Glomerular endothelial cell (primary cell): ENCODE measurements around the gene HDAC5. TPM values are rescaled to one million over a fixed set of nuclear protein-coding genes. Genes with fewer than 3 reads are reported as not detected.
"Not testable (repeated sequence)": the region's sequence is repeated elsewhere in the genome, so short reads cannot be mapped to it uniquely, and the experiment has no call there.

Experiments
- DNase-seq: peaks from one replicate; pipeline ENCODE4 v3.0.0-alpha.2; 2011; ENCODE audit warnings: low read depth, low spot score; ENCODE audit errors: extremely low read depth
- total RNA-seq: library from RNA; depleted of rRNA; stranded (reverse); fragments of >200 nt; gene quantifications from 2 replicates; pipeline ENCODE4 v1.2.3, GENCODE V29; 2015

The HDAC5 gene
- total RNA-seq, 1 donor from 2014 or later = 46.9 TPM

DNA sequence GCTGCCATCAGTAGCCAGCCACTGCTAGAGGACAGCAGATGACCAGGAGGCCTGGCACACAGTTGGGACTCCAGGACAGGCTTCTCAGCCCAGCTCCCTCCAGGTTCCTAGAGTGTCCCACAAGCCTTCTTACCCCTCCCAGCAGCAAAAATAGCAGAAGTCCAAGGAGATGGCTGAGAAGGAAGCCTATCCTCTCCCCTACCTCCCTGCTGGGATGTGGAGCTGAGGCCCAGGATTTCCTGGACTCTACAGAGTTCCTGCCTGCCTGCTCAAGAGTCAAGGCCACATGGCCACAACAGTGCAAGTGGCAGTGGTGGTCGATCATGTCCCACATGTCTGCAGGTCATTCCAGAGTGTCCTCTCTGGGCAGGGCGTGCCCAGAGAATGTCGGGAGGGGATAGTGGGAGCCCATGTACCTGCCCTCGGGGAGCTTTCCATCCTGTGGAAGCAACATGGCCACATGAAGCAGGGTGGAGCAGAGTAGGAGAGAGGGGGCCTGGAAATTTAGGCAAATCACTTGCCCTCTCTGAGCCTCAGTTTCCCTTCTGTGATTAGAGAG, 10.6 kb upstream of the HDAC5 start:
- no peak for DNase-seq

DNA sequence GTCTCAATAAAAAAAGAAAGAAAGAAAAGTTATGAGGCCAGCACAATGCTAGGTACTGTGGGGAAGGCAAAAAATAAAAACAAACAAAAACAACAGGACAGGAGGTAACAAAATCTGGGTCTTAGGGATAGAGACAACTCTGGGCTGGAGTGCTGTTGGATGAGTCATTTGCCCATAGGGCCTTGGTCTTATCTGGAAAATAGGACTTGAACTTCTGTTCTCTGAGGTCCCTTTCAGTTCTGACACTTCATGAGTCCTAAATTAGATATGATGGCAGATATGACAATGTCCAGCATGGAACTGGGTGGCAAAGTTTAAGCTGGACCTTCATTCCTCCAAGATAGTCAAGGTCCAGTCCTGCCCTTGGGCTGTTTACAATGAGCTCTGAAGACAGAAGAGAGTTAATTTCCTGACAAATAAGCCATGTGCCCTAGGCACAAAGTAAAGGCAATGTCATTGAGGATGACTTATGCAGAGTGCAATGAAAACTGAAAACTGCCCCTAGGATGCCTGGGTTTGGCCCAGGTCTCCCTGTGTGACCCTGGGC, 8.9 kb upstream of the HDAC5 start:
- no peak for DNase-seq

DNA sequence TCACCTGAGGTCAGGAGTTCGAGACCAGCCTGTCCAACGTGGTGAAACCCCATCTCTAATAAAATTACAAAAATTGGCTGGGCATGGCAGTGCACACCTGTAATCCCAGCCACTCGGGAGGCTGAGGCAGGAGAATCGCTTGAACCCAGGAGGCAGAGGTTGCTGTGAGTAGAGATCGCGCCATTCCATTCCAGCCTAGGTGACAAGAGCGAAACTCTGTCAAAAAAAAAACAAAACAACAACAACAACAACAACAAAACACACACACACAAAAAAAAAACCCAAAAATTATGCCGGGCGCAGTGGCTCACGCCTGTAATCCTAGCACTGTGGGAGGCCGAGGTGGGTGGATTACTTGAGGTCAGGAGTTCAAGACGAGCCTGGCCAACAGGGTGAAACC, 7.9 kb upstream of the HDAC5 start:
- not testable (repeated sequence) for DNase-seq

DNA sequence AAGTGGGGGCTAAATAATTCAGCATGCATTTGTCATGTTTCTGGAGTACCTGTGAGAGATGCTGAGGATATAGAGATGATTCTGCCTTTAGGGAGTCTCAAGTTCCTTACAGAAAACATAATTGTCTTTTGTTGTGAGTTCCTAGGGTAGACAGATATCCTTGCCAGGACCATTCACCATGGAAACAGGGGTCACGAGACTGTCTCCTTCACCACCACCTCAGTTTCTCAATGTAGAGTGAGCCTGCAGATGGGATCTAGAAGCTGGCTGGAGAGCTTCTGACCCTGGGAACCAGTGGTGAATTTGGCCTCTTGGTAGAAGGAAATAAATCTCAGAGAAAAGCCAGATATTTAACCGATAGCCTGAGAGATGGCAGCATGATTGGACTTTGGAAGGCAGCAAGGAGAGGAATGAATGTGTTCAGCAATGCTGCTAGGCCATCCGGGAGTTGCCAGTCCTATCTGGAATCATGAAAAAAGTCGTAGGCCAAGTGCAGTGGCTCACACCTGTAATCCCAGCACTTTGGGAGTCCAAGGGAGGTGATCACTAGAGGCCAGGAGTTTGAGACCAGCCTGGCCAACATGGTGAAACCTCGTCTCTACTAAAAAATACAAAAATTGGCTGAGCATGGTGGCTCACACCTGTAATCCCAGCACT, 7.4 kb upstream of the HDAC5 start:
- no peak for DNase-seq

DNA sequence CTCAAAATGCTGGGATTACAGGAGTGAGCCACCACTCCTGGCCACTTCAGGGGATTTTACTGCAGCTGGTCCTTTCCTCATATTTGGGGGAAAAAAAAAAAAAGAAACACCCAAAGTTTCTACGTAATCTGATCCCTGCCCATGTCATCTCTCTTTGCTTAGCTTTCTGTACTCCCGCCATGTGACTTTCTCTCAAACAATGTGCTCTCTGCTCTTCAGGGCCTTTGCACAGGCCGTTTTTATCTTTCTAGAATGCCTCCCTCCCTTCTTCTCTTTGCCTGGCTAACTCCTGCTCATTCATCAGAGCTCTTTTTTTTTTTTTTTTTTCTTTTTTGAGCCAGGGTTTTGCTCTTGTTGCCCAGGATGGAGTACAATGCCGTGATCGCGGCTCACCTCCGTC, 4.9 kb upstream of the HDAC5 start:
- no peak for DNase-seq

DNA sequence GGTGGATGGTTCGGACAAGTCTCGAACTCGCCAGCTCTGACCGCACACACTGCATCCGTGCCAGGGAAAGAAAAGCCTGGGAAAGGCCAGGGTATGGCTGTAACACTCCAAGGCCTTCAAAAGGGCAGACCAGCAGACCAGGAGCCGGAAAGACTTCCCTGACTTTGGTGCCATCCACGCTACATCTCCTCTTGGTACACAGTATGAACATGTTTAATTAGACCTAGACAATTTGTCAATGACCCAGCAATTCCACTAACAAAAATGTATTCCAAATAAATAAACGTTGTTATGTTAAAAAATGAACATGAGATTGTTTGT, 637 bp upstream of the HDAC5 start:
- no peak for DNase-seq

DNA sequence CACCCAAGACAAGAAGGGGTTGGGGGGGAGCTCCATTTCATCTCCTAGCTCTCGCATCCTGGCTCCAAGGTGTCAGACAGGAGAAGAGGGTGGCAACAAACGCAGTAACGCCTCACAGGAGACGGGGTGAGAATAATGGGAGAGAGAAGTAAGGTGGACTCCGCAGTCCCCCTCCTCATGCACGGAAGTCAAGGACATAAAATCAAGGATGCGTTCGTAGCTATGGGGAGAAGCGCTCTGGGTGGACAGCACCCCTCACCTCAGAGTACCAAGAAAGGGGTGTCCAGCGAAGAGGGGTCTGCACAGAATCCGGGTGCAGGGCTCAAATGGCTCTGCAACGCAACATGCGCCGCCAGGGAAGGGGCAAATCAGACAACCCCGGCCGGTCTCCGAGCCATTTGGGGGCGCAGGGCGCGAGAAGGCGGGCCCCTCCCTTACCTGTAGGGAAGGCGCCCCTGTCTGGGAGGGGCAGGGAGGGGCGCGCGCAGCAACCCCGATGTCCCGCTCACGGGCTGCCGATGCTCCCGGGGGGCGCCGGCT, 555 bp downstream of the HDAC5 start:
- no peak for DNase-seq

DNA sequence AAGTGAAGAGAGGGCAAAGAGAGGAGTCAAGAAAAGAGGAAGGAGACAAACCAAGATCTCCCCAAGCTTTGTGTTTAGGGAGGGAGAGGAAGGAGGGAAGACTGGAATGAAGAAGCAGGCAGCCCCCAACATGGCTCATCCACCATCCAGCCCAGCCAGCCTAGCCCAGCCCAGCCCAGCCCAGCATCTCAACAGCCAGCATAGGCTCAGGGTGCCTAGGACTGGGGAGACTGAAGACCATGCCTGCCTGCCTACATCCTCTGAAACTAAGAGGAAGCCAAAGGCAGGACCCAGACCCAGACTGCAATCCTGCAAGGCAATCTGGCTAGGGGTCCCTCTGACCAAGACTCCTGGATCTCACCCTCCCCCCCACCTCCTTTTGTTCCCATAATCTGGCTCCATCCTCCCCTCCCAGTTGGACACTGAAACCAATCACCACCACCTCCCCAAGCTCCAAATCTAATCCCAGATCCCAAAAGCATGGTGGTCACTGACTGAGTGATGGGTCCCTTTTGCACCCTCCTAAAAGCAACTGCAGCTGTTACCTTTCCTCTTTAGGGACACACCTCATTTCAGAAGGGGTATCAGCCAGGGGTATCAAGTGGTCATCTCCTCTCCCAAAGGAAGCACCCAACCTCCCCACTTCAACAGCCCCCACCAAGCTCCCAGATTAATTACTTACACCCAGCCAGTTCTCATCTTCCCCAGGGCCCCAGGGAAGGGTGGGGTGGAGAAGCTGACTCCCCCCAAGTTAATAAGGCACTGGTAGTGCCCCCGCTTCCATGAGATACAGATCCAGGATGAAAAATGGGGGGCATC, 1.2 kb downstream of the HDAC5 start:
- no peak for DNase-seq

DNA sequence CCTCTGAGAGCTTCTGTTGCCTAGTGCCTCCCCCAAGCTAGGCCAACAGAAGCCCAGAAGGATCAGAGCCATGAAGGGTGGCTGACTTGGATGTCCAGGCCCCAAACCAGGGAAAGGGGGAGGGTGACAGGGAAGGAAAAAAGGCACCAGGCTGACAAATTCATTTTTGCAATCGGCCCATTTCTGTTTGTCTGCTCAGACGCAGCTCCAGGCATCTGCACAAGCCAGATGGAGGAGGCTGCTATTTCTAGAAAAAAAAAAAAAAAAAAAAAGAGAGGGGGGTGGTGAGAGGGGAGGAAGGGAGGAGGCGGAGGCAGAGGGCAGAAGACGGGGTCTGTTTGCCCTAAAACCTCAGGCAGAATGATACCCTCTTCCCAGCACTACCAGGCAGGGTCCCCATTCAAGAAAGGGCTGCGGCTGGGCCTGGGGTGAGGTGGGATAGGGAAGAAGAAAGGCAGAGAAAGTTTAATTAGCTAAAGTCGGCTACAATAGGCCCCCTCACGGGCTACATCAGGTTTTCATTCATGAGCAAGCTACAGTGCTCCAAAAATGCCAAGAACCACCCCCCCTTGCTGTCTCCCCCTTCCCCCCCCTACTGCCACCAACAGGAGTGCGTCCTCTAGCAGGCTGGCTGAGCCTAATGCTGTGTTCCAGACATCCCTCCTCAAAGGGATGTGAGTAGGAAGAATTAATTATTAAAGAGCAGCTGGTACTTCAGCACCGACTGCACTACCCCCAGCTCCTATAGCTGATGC, 2.4 kb downstream of the HDAC5 start:
- DNase-seq = no peak

DNA sequence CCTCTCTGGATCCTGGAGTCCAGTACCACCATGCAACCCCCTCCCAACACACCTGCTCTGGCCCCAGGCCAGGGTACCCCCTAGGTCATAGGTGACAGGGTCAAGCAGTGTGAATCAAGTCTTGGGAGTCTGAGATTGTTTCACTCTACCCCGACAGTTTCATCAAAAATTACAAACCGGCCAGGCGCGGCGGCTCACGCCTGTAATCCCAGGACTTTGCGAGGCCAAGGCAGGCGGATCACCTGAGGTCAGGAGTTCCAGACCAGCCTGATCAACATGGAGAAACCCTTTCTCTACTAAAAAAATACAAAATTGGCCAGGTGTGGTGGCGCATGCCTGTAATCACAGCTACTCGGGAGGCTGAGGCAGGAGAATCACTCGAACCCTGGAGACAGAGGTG, 3.2 kb downstream of the HDAC5 start:
- not testable (repeated sequence) for DNase-seq

DNA sequence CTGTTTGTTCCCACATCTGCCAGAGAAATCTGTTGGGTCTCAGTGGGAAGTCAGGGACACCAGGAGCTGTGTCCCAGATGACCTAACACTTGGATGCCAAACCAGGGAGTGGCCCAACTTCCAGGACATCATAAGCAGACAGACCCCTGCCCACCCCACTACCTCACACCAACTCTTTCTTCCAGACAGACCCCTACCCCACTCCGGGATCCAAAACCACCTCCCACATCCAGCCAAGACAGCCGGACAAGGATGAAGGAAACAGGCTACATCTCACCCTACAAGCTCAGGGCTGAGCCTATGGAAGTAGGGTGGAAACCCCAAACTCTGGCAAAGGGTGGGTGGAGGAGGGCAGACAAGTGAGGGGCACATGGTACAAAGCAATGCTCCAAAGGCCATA, 3.6 kb downstream of the HDAC5 start:
- DNase-seq = no peak

DNA sequence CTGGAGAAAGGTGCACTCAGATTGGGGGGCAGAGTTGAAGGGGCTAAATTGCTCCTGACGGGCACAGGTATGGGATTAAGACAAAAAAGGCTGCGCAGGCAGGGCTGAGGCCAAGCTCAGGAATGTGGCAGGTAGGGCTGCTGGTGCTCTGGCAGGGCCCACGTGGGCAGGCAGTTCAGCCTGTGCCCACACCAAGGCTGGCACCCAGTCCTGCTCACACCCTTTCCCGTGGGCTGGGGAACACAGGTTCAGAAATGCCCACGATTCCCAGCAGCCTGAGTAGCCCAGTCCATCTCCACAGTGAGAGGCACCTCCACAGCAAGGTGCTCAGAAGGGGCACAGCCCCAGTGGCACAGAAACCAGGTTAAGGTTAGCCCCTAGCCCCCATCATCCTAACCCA, 4.4 kb downstream of the HDAC5 start:
- DNase-seq = no peak

DNA sequence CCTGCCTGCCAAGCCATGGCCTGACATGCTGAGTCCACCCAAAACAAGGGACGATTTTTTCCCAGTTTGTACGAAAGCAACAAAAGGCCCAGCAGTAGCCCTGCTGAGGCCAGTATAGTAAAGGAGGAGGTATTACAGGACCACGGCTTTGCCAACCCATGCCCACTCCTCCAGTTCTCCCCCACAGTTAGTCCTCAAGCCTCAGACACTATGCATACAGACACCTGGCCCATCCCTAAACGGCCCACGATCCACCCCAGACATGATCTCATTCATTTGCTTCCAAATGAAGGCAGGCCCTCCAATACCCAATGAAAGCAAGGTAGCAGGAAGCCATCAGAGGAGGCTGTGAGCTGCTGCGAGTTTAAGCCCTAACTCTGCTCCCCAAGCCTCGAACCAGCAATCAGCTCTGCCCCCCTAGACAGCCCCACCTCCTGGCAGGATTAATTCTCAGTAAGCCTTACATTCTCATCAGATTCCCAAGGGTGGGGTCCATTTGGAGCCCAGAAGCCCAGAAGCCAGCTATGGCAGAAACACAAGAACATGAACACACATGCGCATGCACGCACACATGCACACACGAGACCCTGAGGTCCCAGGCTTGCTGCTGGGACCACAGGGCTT, 4.9 kb downstream of the HDAC5 start:
- no peak for DNase-seq

DNA sequence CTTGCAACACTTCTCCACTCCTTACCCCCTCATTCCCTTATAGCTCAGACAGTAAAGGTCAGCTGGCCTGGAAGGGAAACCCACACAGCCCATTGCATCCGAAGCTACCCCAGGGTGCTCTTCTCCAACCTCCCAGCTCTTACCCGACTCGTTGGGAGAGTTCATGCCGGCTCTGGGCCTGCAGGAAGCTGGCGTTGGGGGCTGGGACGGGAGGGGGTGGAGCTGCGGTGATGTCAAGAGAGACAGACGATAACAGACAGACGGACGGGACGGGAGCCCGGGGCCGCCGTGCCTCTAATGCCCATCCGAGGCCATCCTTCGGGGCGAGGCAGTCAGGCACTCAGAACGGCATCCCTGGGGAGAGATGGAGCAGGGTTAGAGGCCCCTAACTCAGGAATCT, 6.1 kb downstream of the HDAC5 start:
- no peak for DNase-seq

DNA sequence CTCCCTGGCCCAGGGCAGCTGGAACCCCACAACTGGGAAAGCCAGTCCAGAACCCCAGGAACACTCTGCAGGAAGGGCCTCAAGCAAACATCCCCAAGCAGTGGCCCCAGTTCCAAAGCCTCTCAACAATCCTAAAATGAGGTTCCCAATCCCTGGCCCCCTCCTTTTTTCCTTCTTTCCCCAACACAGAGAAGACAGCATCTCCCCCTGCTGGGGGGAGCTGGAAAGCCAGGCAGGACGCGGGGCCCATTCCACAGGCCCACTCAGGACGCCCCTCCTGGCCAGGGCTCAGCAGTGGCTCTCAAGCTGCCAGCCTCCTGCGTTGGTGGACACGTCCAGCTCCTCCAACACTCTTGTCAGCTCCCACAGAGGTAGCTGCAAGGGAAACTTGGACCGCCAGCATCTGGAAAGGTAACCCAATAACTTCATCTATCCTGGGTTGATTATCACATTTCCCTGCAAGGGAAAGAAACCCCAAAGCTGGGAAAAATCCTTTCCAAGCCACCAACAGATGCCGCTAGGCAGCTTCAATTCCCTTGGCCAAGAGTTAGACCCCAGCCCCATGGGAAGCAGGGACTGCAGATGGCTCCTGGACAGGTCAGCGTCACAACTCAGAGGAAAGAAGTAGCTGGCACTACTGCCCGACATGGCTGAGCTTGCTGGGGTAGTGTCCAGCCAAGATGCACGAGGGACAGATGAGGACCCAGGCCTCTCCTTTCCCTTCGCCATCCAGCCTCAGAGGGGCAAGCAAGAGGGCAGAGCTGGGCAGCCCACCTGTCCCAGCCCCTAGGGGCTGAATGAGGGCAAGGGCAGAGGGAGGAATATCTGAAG, 7.6 kb downstream of the HDAC5 start:
- no peak for DNase-seq

DNA sequence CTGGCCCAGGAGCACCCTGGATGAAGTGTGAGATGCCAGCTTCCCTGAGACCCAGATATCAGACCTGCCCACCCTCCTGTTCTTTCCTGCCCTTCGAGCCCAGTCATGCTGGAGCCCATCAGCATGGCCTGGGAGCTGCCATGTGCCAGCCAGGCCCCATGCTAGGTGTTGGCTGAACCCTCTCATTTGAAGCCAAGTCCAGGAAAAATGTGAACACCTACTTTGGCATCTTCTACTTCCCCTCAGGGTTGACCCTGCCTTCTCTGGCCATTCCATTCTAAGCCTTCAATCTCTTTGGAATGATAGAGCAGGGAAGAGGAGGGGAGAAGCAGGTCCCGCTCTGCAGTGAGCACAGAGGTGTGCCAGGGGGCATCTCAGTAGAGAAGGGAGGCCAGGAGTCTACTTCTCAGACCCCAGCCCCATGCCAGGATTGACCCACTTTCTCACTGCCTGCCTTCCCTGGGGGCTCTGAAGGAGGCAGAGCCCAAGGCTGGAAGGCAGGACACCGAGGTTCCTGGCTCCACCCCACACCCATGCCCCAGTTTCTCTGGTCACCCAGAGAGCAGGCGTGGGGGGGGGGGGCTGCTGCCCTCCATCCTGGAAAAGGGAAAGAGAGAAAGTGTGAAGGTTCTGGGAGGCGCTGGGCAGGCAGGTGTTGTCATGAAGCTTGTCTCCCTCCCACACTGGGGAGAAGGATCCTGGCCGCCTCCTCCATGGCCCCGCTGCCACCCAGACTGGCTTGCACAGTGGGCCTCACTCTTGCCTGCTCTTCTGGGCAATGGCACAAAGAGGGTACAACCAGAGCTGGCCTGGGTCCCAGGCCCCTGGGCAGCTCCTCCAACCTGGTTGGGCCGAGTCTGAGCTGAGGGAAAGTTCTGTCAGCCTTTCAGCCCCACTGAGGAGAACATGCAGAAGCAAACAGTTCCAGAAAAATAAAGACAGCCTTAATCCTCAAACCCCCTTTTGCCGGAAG, 9.3 kb downstream of the HDAC5 start:
- no peak for DNase-seq

DNA sequence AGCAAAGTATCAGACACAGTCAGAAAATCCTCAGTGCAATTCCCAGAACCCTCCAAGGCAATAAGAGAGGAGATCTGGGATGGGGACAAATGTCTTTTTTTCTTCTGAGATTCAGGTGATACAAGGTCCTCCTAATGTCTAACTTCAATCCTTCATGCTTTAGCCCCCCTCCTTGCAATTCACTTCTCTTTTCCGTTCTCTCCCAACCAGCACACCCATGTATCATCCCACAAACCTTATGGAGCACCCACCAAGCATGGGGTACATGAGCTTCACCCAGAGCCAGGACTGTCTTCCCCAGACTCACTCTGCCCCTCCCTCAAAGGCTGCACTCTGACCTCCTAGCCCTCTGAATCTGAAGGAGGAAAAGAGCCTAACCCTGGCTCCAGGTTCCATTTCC, 10.1 kb downstream of the HDAC5 start:
- no peak for DNase-seq
